ENCODE results near the gene FUBP3. TPM values are rescaled to one million over a fixed set of nuclear protein-coding genes. Genes with fewer than 3 reads are reported as not detected.

FUBP3 gene
- total RNA-seq, 4 donors from 2014 or later = 47.6 to 62.0 (median 52.4) TPM

DNA sequence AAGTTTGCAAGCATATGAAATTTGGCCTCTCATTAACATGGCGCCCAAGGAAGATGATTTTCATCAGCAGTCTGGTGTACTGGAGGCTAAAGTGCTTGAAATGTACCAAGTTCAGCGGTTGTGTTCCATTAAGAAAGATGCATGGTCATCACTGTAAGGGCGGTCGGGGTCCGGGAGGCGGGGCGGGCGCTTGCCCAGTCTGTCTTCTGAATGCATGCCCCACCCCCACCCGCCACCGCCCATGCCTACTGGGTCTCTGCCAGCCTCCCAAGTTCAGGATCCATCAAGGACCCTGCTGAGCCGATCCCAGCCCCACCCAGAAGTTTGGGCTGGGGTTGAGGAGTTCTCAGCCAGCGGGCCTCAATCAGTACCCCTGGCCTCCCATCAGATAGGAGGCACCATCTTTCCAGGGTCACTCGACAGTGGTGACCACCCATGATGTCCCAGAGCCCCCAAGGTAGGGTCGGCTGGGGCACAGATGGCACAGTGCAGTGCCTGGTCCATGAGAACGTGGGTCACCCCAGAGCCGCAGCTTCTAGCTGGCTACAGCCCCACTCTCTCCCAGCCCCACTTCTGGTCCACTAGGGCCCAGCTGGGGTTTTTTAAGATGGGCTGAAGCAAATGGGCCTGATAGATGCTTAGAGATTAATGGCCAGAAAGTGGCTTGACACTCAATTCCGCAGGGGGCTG lies 60.6 kb downstream of the FUBP3 start:
- H3K4me1 ChIP-seq = no peaks in the 10 kb centered on the region
- H3K27me3 ChIP-seq = no peaks in the 10 kb centered on the region
- H3K36me3 ChIP-seq = peaks cover 0 to 39% of the 10 kb centered on the region in 2 donors
- TF ChIP-seq, protein P1, sequence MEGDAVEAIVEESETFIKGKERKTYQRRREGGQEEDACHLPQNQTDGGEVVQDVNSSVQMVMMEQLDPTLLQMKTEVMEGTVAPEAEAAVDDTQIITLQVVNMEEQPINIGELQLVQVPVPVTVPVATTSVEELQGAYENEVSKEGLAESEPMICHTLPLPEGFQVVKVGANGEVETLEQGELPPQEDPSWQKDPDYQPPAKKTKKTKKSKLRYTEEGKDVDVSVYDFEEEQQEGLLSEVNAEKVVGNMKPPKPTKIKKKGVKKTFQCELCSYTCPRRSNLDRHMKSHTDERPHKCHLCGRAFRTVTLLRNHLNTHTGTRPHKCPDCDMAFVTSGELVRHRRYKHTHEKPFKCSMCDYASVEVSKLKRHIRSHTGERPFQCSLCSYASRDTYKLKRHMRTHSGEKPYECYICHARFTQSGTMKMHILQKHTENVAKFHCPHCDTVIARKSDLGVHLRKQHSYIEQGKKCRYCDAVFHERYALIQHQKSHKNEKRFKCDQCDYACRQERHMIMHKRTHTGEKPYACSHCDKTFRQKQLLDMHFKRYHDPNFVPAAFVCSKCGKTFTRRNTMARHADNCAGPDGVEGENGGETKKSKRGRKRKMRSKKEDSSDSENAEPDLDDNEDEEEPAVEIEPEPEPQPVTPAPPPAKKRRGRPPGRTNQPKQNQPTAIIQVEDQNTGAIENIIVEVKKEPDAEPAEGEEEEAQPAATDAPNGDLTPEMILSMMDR (IDR thresholded peaks at IDR 0.05) = no peak
- TF ChIP-seq EP300 (IDR thresholded peaks at IDR 0.05) (no peak), POLR2AphosphoS5 (IDR thresholded peaks at IDR 0.05) (no peak), POLR2A (IDR thresholded peaks at IDR 0.05) (no peak)
- WGBS, 2 donors (ENCODE audit: low coverage in 1 of 2) = 93% methylated on average over 2 to 3 of the region's 17 CpGs
- H3K27ac ChIP-seq = no peak overlapping the region
- H3K9me3 ChIP-seq = no peaks in the 10 kb centered on the region
- ATAC-seq = no peak
- no peak overlapping the region for H3K4me3 ChIP-seq

DNA sequence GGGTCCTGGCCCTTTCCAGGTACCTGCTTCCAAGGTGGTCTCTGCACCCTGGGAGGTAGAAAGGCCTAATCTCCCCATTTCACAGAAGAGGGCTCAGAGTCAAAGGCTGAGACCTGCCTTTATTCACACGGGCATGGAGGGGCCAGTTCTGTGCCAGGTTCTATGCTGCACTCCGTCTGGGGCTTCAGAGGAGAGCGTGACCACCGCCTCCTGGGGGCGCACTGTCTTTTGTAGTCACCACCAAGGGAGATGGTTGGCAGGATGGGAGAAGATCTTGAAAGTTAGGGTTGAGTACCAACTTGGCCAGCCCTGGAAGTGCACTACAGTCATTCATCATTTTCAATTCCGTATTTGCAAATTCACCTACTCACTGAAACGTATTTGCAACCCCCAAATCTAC lies 61.3 kb downstream of the FUBP3 start:
- no peaks in the 10 kb centered on the region for H3K27me3 ChIP-seq
- no peak overlapping the region for H3K4me3 ChIP-seq
- 94% methylated on average over 2 of the region's 7 CpGs for WGBS, 2 donors (ENCODE audit: low coverage in 1 of 2)
- H3K36me3 ChIP-seq = peaks cover 0 to 32% of the 10 kb centered on the region in 2 donors
- H3K9me3 ChIP-seq = no peaks in the 10 kb centered on the region
- H3K4me1 ChIP-seq = no peaks in the 10 kb centered on the region
- no peak overlapping the region for H3K27ac ChIP-seq
- no peak for ATAC-seq
- TF ChIP-seq EP300 (IDR thresholded peaks at IDR 0.05) (no peak), POLR2A (IDR thresholded peaks at IDR 0.05) (no peak), POLR2AphosphoS5 (IDR thresholded peaks at IDR 0.05) (no peak)
- TF ChIP-seq, protein P1 (IDR thresholded peaks at IDR 0.05) = no peak

DNA sequence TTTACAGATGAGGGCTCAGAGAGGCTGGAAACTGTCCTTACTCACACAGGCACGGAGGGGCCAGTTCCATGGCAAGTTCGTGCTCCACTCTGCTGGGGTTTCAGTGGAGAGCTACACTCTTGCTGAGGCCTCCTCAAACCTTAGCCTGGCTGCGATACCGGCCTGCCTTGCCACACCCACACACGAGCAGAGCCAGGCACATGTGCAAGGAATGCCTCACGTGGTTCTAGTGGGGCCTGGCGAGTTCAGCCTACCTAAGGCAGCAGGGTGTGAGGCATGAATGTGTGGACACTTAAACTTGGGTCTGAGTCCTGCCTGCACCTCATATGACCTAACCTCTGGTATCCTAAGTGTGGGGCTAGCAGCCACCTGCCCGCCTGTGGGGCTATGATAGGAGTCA lies 63.5 kb downstream of the FUBP3 start:
- H3K27me3 ChIP-seq = peaks cover 12% of the 10 kb centered on the region
- H3K36me3 ChIP-seq = peaks cover 0 to 13% of the 10 kb centered on the region in 2 donors
- 100% methylated on average over 2 of the region's 8 CpGs; no CpG with 5 or more reads in 1 of the 2 donors for WGBS, 2 donors (ENCODE audit: low coverage in 1 of 2)
- no peak for ATAC-seq
- peaks cover 0 to 6% (median 0%) of the 10 kb centered on the region in 3 donors for H3K9me3 ChIP-seq
- no peak overlapping the region for H3K27ac ChIP-seq
- TF ChIP-seq EP300 (IDR thresholded peaks at IDR 0.05) (no peak), POLR2AphosphoS5 (IDR thresholded peaks at IDR 0.05) (no peak), POLR2A (IDR thresholded peaks at IDR 0.05) (no peak)
- TF ChIP-seq, protein P1 (IDR thresholded peaks at IDR 0.05) = no peak
- no peaks in the 10 kb centered on the region for H3K4me1 ChIP-seq
- H3K4me3 ChIP-seq = no peak overlapping the region

DNA sequence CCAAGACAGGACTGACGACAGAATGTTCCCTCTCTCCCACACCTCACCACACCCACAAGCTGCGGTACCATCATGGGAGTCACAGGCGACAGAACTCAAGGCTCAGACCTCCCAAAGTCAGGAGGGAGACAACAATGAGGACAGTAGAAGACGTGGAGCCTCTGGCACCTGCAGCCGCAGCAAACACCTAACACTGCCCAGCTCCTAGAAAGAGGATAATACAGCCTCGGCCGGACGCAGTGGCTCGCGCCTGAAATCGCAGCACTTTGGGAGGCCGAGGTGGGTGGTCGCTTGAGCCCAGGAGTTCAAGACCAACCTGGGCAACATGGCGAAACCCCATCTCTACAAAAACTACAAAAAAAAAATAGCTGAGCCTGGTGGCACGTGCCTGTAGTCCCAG lies 71.8 kb downstream of the FUBP3 start:
- Histone ChIP-seq H3K4me1 (no peaks in the 10 kb centered on the region), H3K9me3 (peaks cover 0 to 6% (median 0%) of the 10 kb centered on the region in 3 donors), H3K36me3 (no peaks in the 10 kb centered on the region), H3K27me3 (peaks cover 88% of the 10 kb centered on the region), H3K27ac (no peak overlapping the region), H3K4me3 (no peak overlapping the region)
- TF ChIP-seq, protein P1 (IDR thresholded peaks at IDR 0.05) = no peak
- TF ChIP-seq EP300 (IDR thresholded peaks at IDR 0.05) (no peak), POLR2A (IDR thresholded peaks at IDR 0.05) (no peak), POLR2AphosphoS5 (IDR thresholded peaks at IDR 0.05) (no peak)
- ATAC-seq = no peak
- no CpG with 5 or more reads among the region's 15 CpGs for WGBS, 2 donors (ENCODE audit: low coverage in 1 of 2)

DNA sequence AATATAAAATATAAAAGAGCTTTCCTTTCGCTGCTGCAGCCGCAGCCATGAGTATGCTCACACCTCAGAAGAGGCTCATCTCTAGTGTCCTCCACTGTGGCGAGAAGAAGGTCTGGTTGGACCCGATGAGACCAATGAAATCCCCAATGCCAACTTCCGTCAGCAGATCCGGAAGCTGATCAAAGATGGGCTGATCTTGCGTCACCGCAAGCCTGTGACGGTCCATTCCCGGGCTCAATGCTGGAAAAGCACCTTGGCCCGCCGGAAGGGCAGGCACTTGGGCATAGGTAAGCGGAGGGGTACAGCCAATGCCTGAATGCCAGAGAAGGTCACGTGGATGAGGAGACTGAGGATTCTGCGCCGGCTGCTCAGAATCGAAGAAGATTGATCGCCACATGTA lies 72.4 kb downstream of the FUBP3 start:
- peaks cover 92% of the 10 kb centered on the region for H3K27me3 ChIP-seq
- ATAC-seq = no peak

More for the DNA sequence above, 72.4 kb downstream of the FUBP3 start:
- H3K9me3 ChIP-seq = peaks cover 0 to under 1% (median 0%) of the 10 kb centered on the region in 3 donors
- no peaks in the 10 kb centered on the region for H3K4me1 ChIP-seq
- no peak for TF ChIP-seq POLR2A (IDR thresholded peaks at IDR 0.05)
- no peak overlapping the region for H3K4me3 ChIP-seq
- no peaks in the 10 kb centered on the region for H3K36me3 ChIP-seq
- 78 to 92% methylated on average over 5 to 15 of the region's 18 CpGs for WGBS, 2 donors (ENCODE audit: low coverage in 1 of 2)
- no peak overlapping the region for H3K27ac ChIP-seq

All from gastroesophageal sphincter (tissue), 4 donors.